ENCODE measurements around the gene ZFYVE26. TPM values are rescaled to one million over a fixed set of nuclear protein-coding genes. Genes with fewer than 3 reads are reported as not detected.

ZFYVE26 gene
- total and polyA plus RNA-seq, 4 donors = 14.0 to 20.3 (median 15.5) TPM

DNA sequence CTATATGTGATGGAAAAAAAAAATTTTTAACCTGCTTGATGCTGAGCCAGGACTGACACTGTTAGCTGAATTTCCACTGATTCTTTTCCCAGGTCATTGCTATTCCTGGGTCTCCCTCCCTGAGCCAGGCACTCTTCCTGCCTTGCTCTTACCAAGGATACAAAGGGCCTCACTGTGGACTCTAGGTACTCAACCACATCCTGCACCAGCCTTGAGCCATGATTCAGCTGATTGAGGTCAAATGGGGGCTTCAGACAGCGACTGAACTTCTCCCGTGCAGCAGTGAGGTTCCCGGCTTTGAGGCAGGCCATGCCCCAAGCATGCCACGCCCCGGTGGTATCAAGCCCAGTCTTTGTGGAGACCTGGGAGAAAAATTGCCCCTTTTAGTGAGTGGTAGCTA lies 54.3 kb downstream of the ZFYVE26 start:
- no peak for DNase-seq (ENCODE audit: low read depth in 4 of 6, low spot score in 6 of 6)
- H3K4me1 ChIP-seq (ENCODE audit: control insufficient read depth, insufficient read depth, low read length) = no peaks in the 10 kb centered on the region
- 93% methylated on average over 3 of the region's 5 CpGs for WGBS (ENCODE audit: insufficient coverage)

DNA sequence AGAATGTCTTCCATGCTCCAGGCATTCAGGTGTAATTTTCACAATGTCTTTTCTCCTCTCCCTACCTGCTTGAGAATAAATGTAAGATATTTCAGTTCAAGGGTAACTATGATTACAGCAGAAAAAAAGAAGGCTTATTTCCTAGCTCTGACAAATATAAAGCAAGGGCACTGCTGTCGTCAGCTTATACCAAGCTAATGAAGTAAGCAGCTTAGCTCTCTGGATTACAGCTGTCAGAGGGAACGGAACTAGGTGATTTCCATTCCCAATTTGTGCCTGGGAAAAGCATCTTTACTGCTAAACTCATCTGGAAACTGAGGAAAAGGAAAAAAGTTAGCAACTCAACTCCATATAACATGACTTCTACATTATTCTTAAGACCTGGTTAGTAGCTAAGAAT lies 56.5 kb downstream of the ZFYVE26 start:
- WGBS (ENCODE audit: insufficient coverage) = 83% methylated on average over 1 of the region's 2 CpGs
- peak in 1 of 6 donors; percentile 7 for DNase-seq (ENCODE audit: low read depth in 4 of 6, low spot score in 6 of 6)
- Histone ChIP-seq H3K36me3 (ENCODE audit: control insufficient read depth, insufficient read depth, low read length) (peaks cover 43% of the 10 kb centered on the region), H3K4me1 (ENCODE audit: control insufficient read depth, insufficient read depth, low read length) (no peaks in the 10 kb centered on the region), H3K27ac (ENCODE audit: low read depth, low read length) (no peak overlapping the region), H3K27me3 (ENCODE audit: control insufficient read depth, insufficient read depth, low read length) (no peaks in the 10 kb centered on the region), H3K9me3 (ENCODE audit: control insufficient read depth, insufficient read depth, low read length) (no peaks in the 10 kb centered on the region), H3K4me3 (ENCODE audit: low read depth, low read length) (no peak overlapping the region)

More for the DNA sequence above, 54.3 kb downstream of the ZFYVE26 start:
- Histone ChIP-seq H3K4me3 (ENCODE audit: low read depth, low read length) (no peak overlapping the region), H3K27me3 (ENCODE audit: control insufficient read depth, insufficient read depth, low read length) (no peaks in the 10 kb centered on the region), H3K27ac (ENCODE audit: low read depth, low read length) (no peak overlapping the region), H3K9me3 (ENCODE audit: control insufficient read depth, insufficient read depth, low read length) (no peaks in the 10 kb centered on the region), H3K36me3 (ENCODE audit: control insufficient read depth, insufficient read depth, low read length) (peaks cover 53% of the 10 kb centered on the region)

DNA sequence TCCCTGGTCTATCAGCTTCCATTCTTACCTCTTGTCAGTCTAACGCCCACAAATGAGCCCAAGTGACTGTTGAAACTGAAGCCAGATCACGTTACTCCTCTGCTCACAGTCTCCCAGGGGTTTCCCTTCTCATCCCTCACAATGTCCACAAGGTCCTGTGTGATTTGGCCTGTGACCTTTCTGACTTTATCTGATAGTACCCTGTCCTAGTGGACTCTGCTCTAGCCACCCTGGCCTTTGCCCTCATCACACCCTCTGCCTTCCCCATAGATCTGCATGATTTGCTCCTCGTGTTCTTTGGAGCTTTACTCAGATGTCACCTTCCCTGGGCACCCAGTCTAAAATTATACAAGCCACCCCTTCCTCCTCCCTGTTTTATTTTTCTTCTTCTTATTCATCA lies 59.2 kb downstream of the ZFYVE26 start:
- Histone ChIP-seq H3K9me3 (ENCODE audit: control insufficient read depth, insufficient read depth, low read length) (no peaks in the 10 kb centered on the region), H3K27ac (ENCODE audit: low read depth, low read length) (no peak overlapping the region), H3K27me3 (ENCODE audit: control insufficient read depth, insufficient read depth, low read length) (no peaks in the 10 kb centered on the region), H3K4me1 (ENCODE audit: control insufficient read depth, insufficient read depth, low read length) (no peaks in the 10 kb centered on the region), H3K36me3 (ENCODE audit: control insufficient read depth, insufficient read depth, low read length) (peaks cover 52% of the 10 kb centered on the region), H3K4me3 (ENCODE audit: low read depth, low read length) (no peak overlapping the region)
- WGBS (ENCODE audit: insufficient coverage) = 74% methylated on average over 3 of the region's 3 CpGs
- no peak for DNase-seq (ENCODE audit: low read depth in 4 of 6, low spot score in 6 of 6)

DNA sequence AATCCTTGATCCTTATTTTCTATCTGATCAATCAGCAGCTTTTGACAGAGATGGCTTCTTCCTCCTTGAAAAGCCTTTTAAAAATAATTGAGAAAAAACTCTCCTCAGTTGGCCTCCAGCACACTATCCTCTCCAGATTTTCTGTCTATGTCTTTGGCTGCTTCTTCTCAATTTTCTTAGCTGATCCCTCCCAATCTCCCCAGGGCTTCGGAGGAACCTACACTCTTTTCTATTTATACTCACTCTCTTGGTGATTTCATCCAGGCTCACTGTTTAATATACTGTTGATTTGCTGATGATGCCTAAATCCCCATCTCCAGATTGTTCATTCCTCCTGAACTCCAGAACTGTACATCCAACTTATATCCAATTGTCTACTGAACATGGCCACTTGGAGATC lies 59.9 kb downstream of the ZFYVE26 start:
- no CpG with 5 or more reads among the region's 1 CpG for WGBS (ENCODE audit: insufficient coverage)
- H3K4me3 ChIP-seq (ENCODE audit: low read depth, low read length) = no peak overlapping the region
- no peaks in the 10 kb centered on the region for H3K27me3 ChIP-seq (ENCODE audit: control insufficient read depth, insufficient read depth, low read length)
- H3K27ac ChIP-seq (ENCODE audit: low read depth, low read length) = no peak overlapping the region
- DNase-seq (ENCODE audit: low read depth in 4 of 6, low spot score in 6 of 6) = no peak
- peaks cover 56% of the 10 kb centered on the region for H3K36me3 ChIP-seq (ENCODE audit: control insufficient read depth, insufficient read depth, low read length)
- H3K9me3 ChIP-seq (ENCODE audit: control insufficient read depth, insufficient read depth, low read length) = no peaks in the 10 kb centered on the region
- no peaks in the 10 kb centered on the region for H3K4me1 ChIP-seq (ENCODE audit: control insufficient read depth, insufficient read depth, low read length)

- DNase-seq (ENCODE audit: low read depth in 4 of 6, low spot score in 6 of 6) = peak in 3 of 6 donors; percentile 6 to 72 (median 66)
- H3K4me1 ChIP-seq (ENCODE audit: control insufficient read depth, insufficient read depth, low read length) = no peaks in the 10 kb centered on the region
- peaks cover 46% of the 10 kb centered on the region for H3K36me3 ChIP-seq (ENCODE audit: control insufficient read depth, insufficient read depth, low read length)
- H3K27ac ChIP-seq (ENCODE audit: low read depth, low read length) = no peak overlapping the region
- H3K4me3 ChIP-seq (ENCODE audit: low read depth, low read length) = no peak overlapping the region
- no peaks in the 10 kb centered on the region for H3K9me3 ChIP-seq (ENCODE audit: control insufficient read depth, insufficient read depth, low read length)
- WGBS (ENCODE audit: insufficient coverage) = 73% methylated on average over 4 of the region's 6 CpGs
- H3K27me3 ChIP-seq (ENCODE audit: control insufficient read depth, insufficient read depth, low read length) = no peaks in the 10 kb centered on the region
Observed at GRCh38 chr14:67749341-67750084, 66.9 kb downstream of the ZFYVE26 start.

GRCh38 chr14:67748312-67748711 lies 68.1 kb downstream of the ZFYVE26 start:
- H3K27me3 ChIP-seq (ENCODE audit: control insufficient read depth, insufficient read depth, low read length) = no peaks in the 10 kb centered on the region
- H3K9me3 ChIP-seq (ENCODE audit: control insufficient read depth, insufficient read depth, low read length) = no peaks in the 10 kb centered on the region
- H3K36me3 ChIP-seq (ENCODE audit: control insufficient read depth, insufficient read depth, low read length) = peaks cover 38% of the 10 kb centered on the region
- no peak for DNase-seq (ENCODE audit: low read depth in 4 of 6, low spot score in 6 of 6)
- no peak overlapping the region for H3K27ac ChIP-seq (ENCODE audit: low read depth, low read length)
- no peak overlapping the region for H3K4me3 ChIP-seq (ENCODE audit: low read depth, low read length)
- WGBS (ENCODE audit: insufficient coverage) = 98% methylated on average over 9 of the region's 10 CpGs
- H3K4me1 ChIP-seq (ENCODE audit: control insufficient read depth, insufficient read depth, low read length) = no peaks in the 10 kb centered on the region

DNA sequence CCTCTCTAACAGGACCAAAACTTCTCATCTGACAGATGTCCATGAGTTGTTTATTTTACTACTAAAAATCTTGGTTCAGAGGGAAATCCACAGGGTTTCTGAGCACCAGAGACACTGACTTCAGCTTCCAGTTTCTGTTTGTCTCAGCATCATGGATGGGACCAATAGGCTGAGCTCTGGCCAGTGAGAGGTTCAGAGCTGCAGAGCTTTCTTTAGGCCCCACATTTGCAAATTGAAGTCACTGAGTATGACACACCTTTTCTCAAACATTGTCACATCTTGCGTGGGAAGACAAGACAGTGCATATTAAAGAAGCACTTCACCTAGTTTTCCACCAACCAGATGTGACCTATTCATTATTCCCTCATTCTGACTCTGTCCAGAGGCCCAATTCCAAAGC lies 69.5 kb downstream of the ZFYVE26 start:
- H3K36me3 ChIP-seq (ENCODE audit: control insufficient read depth, insufficient read depth, low read length) = peaks cover 24% of the 10 kb centered on the region

GRCh38 chr14:67744046-67744445 lies 72.3 kb downstream of the ZFYVE26 start:
- Histone ChIP-seq H3K36me3 (ENCODE audit: control insufficient read depth, insufficient read depth, low read length) (peaks cover 8% of the 10 kb centered on the region), H3K27me3 (ENCODE audit: control insufficient read depth, insufficient read depth, low read length) (no peaks in the 10 kb centered on the region), H3K9me3 (ENCODE audit: control insufficient read depth, insufficient read depth, low read length) (no peaks in the 10 kb centered on the region), H3K4me3 (ENCODE audit: low read depth, low read length) (no peak overlapping the region), H3K27ac (ENCODE audit: low read depth, low read length) (no peak overlapping the region), H3K4me1 (ENCODE audit: control insufficient read depth, insufficient read depth, low read length) (no peaks in the 10 kb centered on the region)
- DNase-seq (ENCODE audit: low read depth in 4 of 6, low spot score in 6 of 6) = no peak
- 100% methylated on average over 1 of the region's 2 CpGs for WGBS (ENCODE audit: insufficient coverage)

More for the DNA sequence above, 69.5 kb downstream of the ZFYVE26 start:
- DNase-seq (ENCODE audit: low read depth in 4 of 6, low spot score in 6 of 6) = no peak
- no peaks in the 10 kb centered on the region for H3K27me3 ChIP-seq (ENCODE audit: control insufficient read depth, insufficient read depth, low read length)
- H3K4me1 ChIP-seq (ENCODE audit: control insufficient read depth, insufficient read depth, low read length) = no peaks in the 10 kb centered on the region
- no peak overlapping the region for H3K4me3 ChIP-seq (ENCODE audit: low read depth, low read length)
- WGBS (ENCODE audit: insufficient coverage) = 100% methylated on average over 1 of the region's 1 CpG
- no peaks in the 10 kb centered on the region for H3K9me3 ChIP-seq (ENCODE audit: control insufficient read depth, insufficient read depth, low read length)
- no peak overlapping the region for H3K27ac ChIP-seq (ENCODE audit: low read depth, low read length)

GRCh38 chr14:67738740-67739504 lies 77.5 kb downstream of the ZFYVE26 start:
- no peak overlapping the region for H3K4me3 ChIP-seq (ENCODE audit: low read depth, low read length)
- no peak for DNase-seq (ENCODE audit: low read depth in 4 of 6, low spot score in 6 of 6)
- 93% methylated on average over 6 of the region's 12 CpGs for WGBS (ENCODE audit: insufficient coverage)
- no peaks in the 10 kb centered on the region for H3K9me3 ChIP-seq (ENCODE audit: control insufficient read depth, insufficient read depth, low read length)
- no peaks in the 10 kb centered on the region for H3K36me3 ChIP-seq (ENCODE audit: control insufficient read depth, insufficient read depth, low read length)
- no peaks in the 10 kb centered on the region for H3K27me3 ChIP-seq (ENCODE audit: control insufficient read depth, insufficient read depth, low read length)
- no peak overlapping the region for H3K27ac ChIP-seq (ENCODE audit: low read depth, low read length)
- H3K4me1 ChIP-seq (ENCODE audit: control insufficient read depth, insufficient read depth, low read length) = peaks cover 1% of the 10 kb centered on the region

DNA sequence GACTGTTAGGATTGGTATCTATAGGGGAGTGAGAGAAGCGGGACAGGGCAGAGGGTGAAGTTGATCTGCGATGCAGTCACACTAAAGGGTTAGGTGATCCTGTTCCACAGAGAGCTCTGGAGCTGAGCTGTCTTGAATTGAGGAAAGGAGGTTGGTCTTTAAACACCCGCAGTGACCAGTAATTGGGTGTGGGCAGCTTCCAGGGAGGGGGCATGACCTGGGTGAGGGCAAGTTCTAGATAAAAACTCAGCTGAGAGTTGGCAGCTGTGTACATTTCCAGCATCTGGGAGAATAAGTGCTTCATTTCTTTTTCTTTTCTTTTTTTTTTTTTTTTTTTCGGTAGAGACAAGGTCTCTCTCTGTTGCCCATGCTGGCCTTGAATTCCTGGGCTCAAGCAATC lies 79.6 kb downstream of the ZFYVE26 start:
- no peaks in the 10 kb centered on the region for H3K9me3 ChIP-seq (ENCODE audit: control insufficient read depth, insufficient read depth, low read length)
- H3K36me3 ChIP-seq (ENCODE audit: control insufficient read depth, insufficient read depth, low read length) = no peaks in the 10 kb centered on the region
- no peak for DNase-seq (ENCODE audit: low read depth in 4 of 6, low spot score in 6 of 6)
- no peak overlapping the region for H3K27ac ChIP-seq (ENCODE audit: low read depth, low read length)
- H3K4me3 ChIP-seq (ENCODE audit: low read depth, low read length) = no peak overlapping the region
- H3K4me1 ChIP-seq (ENCODE audit: control insufficient read depth, insufficient read depth, low read length) = peaks cover 3% of the 10 kb centered on the region
- H3K27me3 ChIP-seq (ENCODE audit: control insufficient read depth, insufficient read depth, low read length) = no peaks in the 10 kb centered on the region
- WGBS (ENCODE audit: insufficient coverage) = 82% methylated on average over 3 of the region's 4 CpGs

All from spinal cord (tissue), 10 donors.